PC-9 (cell line): ENCODE measurements around the gene NANOS3. TPM values are rescaled to one million over a fixed set of nuclear protein-coding genes. Genes with fewer than 3 reads are reported as not detected.

ENCODE experiments used
- BruUV-seq: library from RNA; stranded (reverse); fragments of 400-500 nt; replicated peaks from 2 replicates; lab custom pipeline; 2021; lab: Mats Ljungman, UMichigan
- CTCF ChIA-PET: fragments of 300-600 bp; sonication (Branson Sonifier 250); formaldehyde crosslinking; loops from one replicate; lab custom pipeline; 2022; ENCODE audit warnings: antibody characterized with exemption; lab: Charles Lee
- POLR2A ChIA-PET: fragments of 300-600 bp; sonication (Branson Sonifier 250); formaldehyde crosslinking; loops from one replicate; lab custom pipeline; 2022; ENCODE audit warnings: antibody characterized with exemption; ENCODE audit not compliant: unreplicated experiment; lab: Charles Lee
- DNase-seq, 2 experiments: peaks; one replicate each; pipeline versions ENCODE4 v3.0.0 to v3.0.0-alpha.2; 2015 to 2022; ENCODE audit warnings: mixed read lengths in 1 of 2
- H2AFZ ChIP-seq: fragments of 200-600 bp; sonication (generic); 2 replicates; pipeline ENCODE4 v1.8.1; 2017; ENCODE audit warnings: antibody characterized with exemption
- H3F3A ChIP-seq: fragments of 200-600 bp; sonication (generic); 2 replicates; pipeline ENCODE4 v1.8.1; 2017; ENCODE audit warnings: antibody characterized with exemption, mild to moderate bottlenecking, low read depth; ENCODE audit not compliant: insufficient read depth
- H3K27ac ChIP-seq: fragments of 200-600 bp; sonication (generic); 2 replicates; pipeline ENCODE4 v1.6.1; 2016; ENCODE audit warnings: mixed run types
- H3K27me3 ChIP-seq: fragments of 200-600 bp; sonication (generic); 2 replicates; pipeline ENCODE4 v1.6.1; 2016; ENCODE audit warnings: low read depth, mixed run types; ENCODE audit not compliant: insufficient read depth
- H3K36me3 ChIP-seq: fragments of 200-600 bp; sonication (generic); 2 replicates; pipeline ENCODE4 v1.6.1; 2016; ENCODE audit warnings: low read depth, mixed run types
- H3K4me1 ChIP-seq: fragments of 200-600 bp; sonication (generic); replicated peaks from 2 replicates; pipeline ENCODE4 v1.6.1; 2016; ENCODE audit warnings: mixed run types; ENCODE audit not compliant: insufficient read depth
- H3K4me2 ChIP-seq: fragments of 200-600 bp; sonication (generic); 2 replicates; pipeline ENCODE4 v1.6.1; 2017; ENCODE audit warnings: mixed run types
- H3K4me3 ChIP-seq: fragments of 200-600 bp; sonication (generic); 2 replicates; pipeline ENCODE4 v1.6.1; 2016; ENCODE audit warnings: mixed run types
- H3K79me2 ChIP-seq: fragments of 200-600 bp; sonication (generic); 2 replicates; pipeline ENCODE4 v1.6.1; 2017; ENCODE audit warnings: low read depth, mixed run types
- H3K9me2 ChIP-seq: fragments of 200-600 bp; sonication (generic); 2 replicates; pipeline ENCODE4 v1.8.1; 2017; ENCODE audit warnings: mild to moderate bottlenecking; ENCODE audit not compliant: insufficient read depth
- H3K9me3 ChIP-seq: fragments of 200-600 bp; sonication (generic); 2 replicates; pipeline ENCODE4 v1.8.1; 2016; ENCODE audit warnings: low read depth; ENCODE audit not compliant: insufficient read depth
- H4K20me1 ChIP-seq: fragments of 200-600 bp; sonication (generic); 2 replicates; pipeline ENCODE4 v1.8.1; 2017; ENCODE audit not compliant: insufficient read depth
- CTCF ChIP-seq: fragments of 200-600 bp; sonication (generic); conservative IDR thresholded peaks from 2 replicates; pipeline ENCODE4 v1.6.1; 2017; ENCODE audit warnings: mixed run types, antibody characterized with exemption, mild to moderate bottlenecking, moderate library complexity
- EZH2 ChIP-seq: fragments of 200-600 bp; sonication (generic); IDR thresholded peaks from 2 replicates; pipeline ENCODE4 v1.8.0; 2017; ENCODE audit warnings: antibody characterized with exemption, low read depth
- intact Hi-C: fragments of 100-400 bp; cut with micrococcal nuclease; formaldehyde crosslinking; loops from one replicate; pipeline ENCODE4 v1.10.0; 2022; ENCODE audit not compliant: unreplicated experiment
- total RNA-seq: library from RNA; stranded (reverse); gene quantifications from 2 replicates; pipeline ENCODE4 v1.2.3, GENCODE V29; 2021

The NANOS3 gene
- total RNA-seq, 1 experiment from 2014 or later: 2.1 TPM

- H3K9me2 ChIP-seq: no peaks in the 10 kb centered on the region
- H3K36me3 ChIP-seq: no peaks in the 10 kb centered on the region
- peaks cover 16% of the 10 kb centered on the region for H3K4me1 ChIP-seq
- DNase-seq: peak in 1 of 2 experiments; percentile 29
- POLR2A ChIA-PET: interaction anchor here (0.6 to 0.7 kb wide), 3 partner anchors 29 to 42 kb away, joined by 4 to 14 read pairs (median 4); no protein-coding TSS in a partner anchor
- peak overlapping the region; percentile 97 for H3K4me2 ChIP-seq
- H3K4me3 ChIP-seq: peak overlapping the region; percentile 89
- intact Hi-C loops: no loop called here
- H3K27me3 ChIP-seq: no peaks in the 10 kb centered on the region
- TF ChIP-seq EZH2 (no peak), CTCF (no peak)
- no TSS peak for BruUV-seq
- no peak overlapping the region for H3K27ac ChIP-seq
- no peaks in the 10 kb centered on the region for H3K9me3 ChIP-seq
- H3F3A ChIP-seq: peaks cover 52% of the 10 kb centered on the region
- CTCF ChIA-PET: interaction anchor here (0.6 to 0.7 kb wide), 6 partner anchors 10 to 613 kb away, joined by 3 to 12 read pairs (median 6); no protein-coding TSS in a partner anchor
- no peaks in the 10 kb centered on the region for H3K79me2 ChIP-seq
- no peaks in the 10 kb centered on the region for H4K20me1 ChIP-seq
- peak overlapping the region; percentile 81 for H2AFZ ChIP-seq
These were observed 11.1 kb upstream of the NANOS3 start for GRCh38 chr19:13865571-13866462.

- POLR2A ChIA-PET: interaction anchor here (0.6 kb wide), 1 partner anchor 32 kb away, joined by 4 read pairs; no protein-coding TSS in a partner anchor
- Histone ChIP-seq H3K27ac (no peak overlapping the region), H3K4me2 (peak overlapping the region; percentile 97), H2AFZ (peak overlapping the region; percentile 81), H3K4me1 (peaks cover 10% of the 10 kb centered on the region), H4K20me1 (no peaks in the 10 kb centered on the region), H3K36me3 (no peaks in the 10 kb centered on the region), H3K4me3 (peak overlapping the region; percentile 89; the same call in 1 of the 2 replicates), H3K79me2 (no peaks in the 10 kb centered on the region), H3K9me2 (no peaks in the 10 kb centered on the region), H3K27me3 (no peaks in the 10 kb centered on the region), H3F3A (peaks cover 51% of the 10 kb centered on the region), H3K9me3 (no peaks in the 10 kb centered on the region)
- intact Hi-C loops: no loop called here
- TF ChIP-seq CTCF (no peak), EZH2 (no peak)
- no peak for DNase-seq
- no TSS peak for BruUV-seq
- CTCF ChIA-PET: no interaction called here
These were observed 10.4 kb upstream of the NANOS3 start for GRCh38 chr19:13866463-13867046.

GRCh38 chr19:13868663-13869062 lies 8.3 kb upstream of the NANOS3 start:
- TF ChIP-seq EZH2: no peak
- TF ChIP-seq CTCF: no peak
- BruUV-seq: no TSS peak
- Histone ChIP-seq H4K20me1 (no peaks in the 10 kb centered on the region), H3K36me3 (no peaks in the 10 kb centered on the region), H3K9me2 (no peaks in the 10 kb centered on the region), H2AFZ (no peak overlapping the region), H3K4me2 (no peak overlapping the region), H3K27ac (no peak overlapping the region), H3K9me3 (no peaks in the 10 kb centered on the region), H3K4me1 (peaks cover 9% of the 10 kb centered on the region), H3K4me3 (no peak overlapping the region), H3K79me2 (no peaks in the 10 kb centered on the region), H3K27me3 (no peaks in the 10 kb centered on the region), H3F3A (peaks cover 43% of the 10 kb centered on the region)
- intact Hi-C loops: no loop called here
- ChIA-PET CTCF (no interaction called here), POLR2A (interaction anchor here (0.5 kb wide), 1 partner anchor 654 kb away, joined by 20 read pairs; no protein-coding TSS in a partner anchor)
- DNase-seq: peak in 1 of 2 experiments; percentile 19
